K562 (cell line): ENCODE measurements around the gene DGCR6L. TPM values are rescaled to one million over a fixed set of nuclear protein-coding genes. Genes with fewer than 3 reads are reported as not detected.
A peak's percentile ranks its signal among the peaks of the same experiment; 100 is the strongest.

Experiments used
- CHCHD3 ChIP-seq: fragments of 250-450 bp; sonication (Bioruptor Pico); IDR thresholded peaks from 2 replicates; pipeline ENCODE4 v2.1.2; 2022; ENCODE audit warnings: mild to moderate bottlenecking
- E2F3 ChIP-seq: fragments of 250-450 bp; sonication (Bioruptor Pico); IDR thresholded peaks from 2 replicates; pipeline ENCODE4 v1.4.0; 2020; ENCODE audit warnings: mild to moderate bottlenecking
- GMEB1 ChIP-seq: fragments of 250-450 bp; sonication (Bioruptor Pico); IDR thresholded peaks from 2 replicates; pipeline ENCODE4 v1.4.0; 2020; ENCODE audit warnings: mild to moderate bottlenecking
- MAFF ChIP-seq: IDR thresholded peaks from 2 replicates; pipeline ENCODE4 v1.6.1; 2012; ENCODE audit warnings: low read length, improper control_type of control experiment
- MTF1 ChIP-seq: fragments of 250-450 bp; sonication (Bioruptor Pico); IDR thresholded peaks from 2 replicates; pipeline ENCODE4 v1.9.0; 2021; ENCODE audit warnings: moderate library complexity, mild to moderate bottlenecking, inconsistent platforms, borderline replicate concordance
- PBX2 ChIP-seq, 2 experiments: IDR thresholded peaks in 1 of 2; conservative IDR thresholded peaks in 1 of 2; 2 replicates each; pipeline ENCODE4 v1.6.1; 2016; ENCODE audit warnings: low read depth in 2 of 2, mild to moderate bottlenecking in 1 of 2, missing compliant biosample characterization in 1 of 2, missing genetic modification characterization in 1 of 2, moderate library complexity in 1 of 2
- SPI1 ChIP-seq: IDR thresholded peaks from 2 replicates; pipeline ENCODE4 v1.6.1; 2011; ENCODE audit warnings: low read depth, low read length, control low read depth, borderline replicate concordance
- THRA ChIP-seq: fragments of 450-650 bp; IDR thresholded peaks from 2 replicates; pipeline ENCODE4 v1.6.1; 2017; ENCODE audit warnings: mild to moderate bottlenecking, moderate library complexity
- THRB ChIP-seq: fragments of 450-650 bp; formaldehyde crosslinking; conservative IDR thresholded peaks from 2 replicates; pipeline ENCODE4 v1.4.0; 2022; ENCODE audit warnings: mild to moderate bottlenecking, missing genetic modification characterization
- UBTF ChIP-seq, 2 experiments: IDR thresholded peaks; 2 replicates each; pipeline ENCODE4 v1.6.1; 2012; ENCODE audit warnings: improper control_type of control experiment in 2 of 2, low read depth in 2 of 2, low read length in 2 of 2, borderline replicate concordance in 1 of 2
- USF1 ChIP-seq: sonication (generic); formaldehyde crosslinking; IDR thresholded peaks from 2 replicates; pipeline ENCODE4 v1.9.0; 2022; ENCODE audit warnings: mild to moderate bottlenecking, missing genetic modification reagents
- ZNF143 ChIP-seq: sonication (generic); formaldehyde crosslinking; IDR thresholded peaks from 2 replicates; pipeline ENCODE4 v1.9.0; 2022; ENCODE audit warnings: mild to moderate bottlenecking, missing genetic modification reagents
- ZNF511 ChIP-seq: sonication (generic); formaldehyde crosslinking; IDR thresholded peaks from 2 replicates; pipeline ENCODE4 v1.8.0; 2022; ENCODE audit warnings: mild to moderate bottlenecking, missing genetic modification reagents
- ZNF57 ChIP-seq: fragments of 450-650 bp; formaldehyde crosslinking; IDR thresholded peaks from 2 replicates; pipeline ENCODE4 v1.4.0; 2020; ENCODE audit warnings: mild to moderate bottlenecking, moderate library complexity
- polyA plus RNA-seq, 8 experiments: library from polyadenylated mRNA; depleted of rRNA in 4 of 8; stranded (reverse) in 5 of 8; unstranded in 3 of 8; fragments of >200 nt; fragmentation: Nextera tagmentation in 2 of 8; fragmentation: Illumina TruSeq in 1 of 8; extraction: Ambion mirVana in 2 of 8; extraction: Trizol in 1 of 8; gene quantifications; 2 replicates each; pipeline versions ENCODE4 v1.2.1 to v1.2.3, GENCODE V29; 2011 to 2014; ENCODE audit warnings: inconsistent platforms in 1 of 8, missing spikeins in 1 of 8
- total RNA-seq, 7 experiments: library from RNA; depleted of rRNA in 6 of 7; stranded (reverse); fragments of >200 nt in 6 of 7; fragmentation: Illumina TruSeq in 2 of 7; extraction: Trizol in 2 of 7; gene quantifications; 2 replicates each; pipeline versions ENCODE4 v1.2.1 to v1.2.3, GENCODE V29; 2011 to 2021; ENCODE audit warnings: low replicate concordance in 1 of 7

The DGCR6L gene
- total and polyA plus RNA-seq, 9 of the 15 experiments (the other 6 are each of a cell fraction or from before 2014, with no cell fraction given): 3.6 to 151 (median 51.0) TPM

- TF ChIP-seq PBX2 (CRISPR knock-in tag; IDR thresholded peaks at IDR 0.05; ENCODE audit: low read depth) (no peak), PBX2 (tag; conservative IDR thresholded peaks at IDR 0.05; ENCODE audit: low read depth) (no peak), CHCHD3 (no peak), MTF1 (0 out of 2 replicates have a peak, but pooled peaks have one; percentile 18), USF1 (peak; percentile 56), SPI1 (0 out of 2 replicates have a peak, but pooled peaks have one; percentile 26), GMEB1 (0 out of 2 replicates have a peak, but pooled peaks have one; percentile 16), UBTF (IDR thresholded peaks at IDR 0.05; ENCODE audit: borderline replicate concordance in 1 of 2, low read depth in 2 of 2, low read length in 2 of 2) (0 out of 4 replicates have a peak, but pooled peaks of 1 of the 2 experiments have one; percentile 13), MAFF (no peak), THRB (CRISPR knock-in tag) (0 out of 2 replicates have a peak, but pooled peaks have one; percentile 18), THRA (no peak), ZNF511 (CRISPR knock-in tag) (no peak), ZNF57 (CRISPR knock-in tag) (no peak), E2F3 (peak; percentile 40; the same call in 1 of the 2 replicates), ZNF143 (CRISPR knock-in tag) (no peak)
Measured at GRCh38 chr22:20305894-20306645, 13.8 kb downstream of the DGCR6L start (continued).
